SK-N-SH treated with all-trans-retinoic acid at 6 μM for 48 hours (cell line): Measurements from ENCODE around the gene ADD3.
"Not testable (repeated sequence)": the region's sequence is repeated elsewhere in the genome, so short reads cannot be mapped to it uniquely, and the experiment has no call there.

ENCODE experiments used
- ATAC-seq: fragments of 200-7000 bp; cut with Tn5 transposase; 3 replicates; pipeline ENCODE4 v1.9.1; 2020; ENCODE audit warnings: mild to moderate bottlenecking, moderate library complexity
- ARNTL ChIP-seq: fragments of 450-650 bp; formaldehyde crosslinking; IDR thresholded peaks from 2 replicates; pipeline ENCODE4 v1.5.0; 2020; ENCODE audit warnings: low read depth, mild to moderate bottlenecking, moderate library complexity, borderline replicate concordance
- BACH2 ChIP-seq: fragments of 250-450 bp; sonication (Bioruptor Pico); IDR thresholded peaks from 2 replicates; pipeline ENCODE4 v1.9.0; 2021; ENCODE audit warnings: mild to moderate bottlenecking, borderline replicate concordance
- CSDC2 ChIP-seq: fragments of 250-450 bp; sonication (Bioruptor Pico); IDR thresholded peaks from 2 replicates; pipeline ENCODE4 v1.5.0; 2020; ENCODE audit warnings: mild to moderate bottlenecking, moderate library complexity
- ESRRG ChIP-seq: fragments of 250-450 bp; sonication (Bioruptor Pico); IDR thresholded peaks from 2 replicates; pipeline ENCODE4 v1.6.1; 2021; ENCODE audit warnings: mild to moderate bottlenecking
- GLIS3 ChIP-seq: fragments of 250-450 bp; sonication (Bioruptor Pico); IDR thresholded peaks from 2 replicates; pipeline ENCODE4 v1.5.0; 2020; ENCODE audit warnings: mild to moderate bottlenecking, moderate library complexity
- ISL1 ChIP-seq: fragments of 250-450 bp; sonication (Bioruptor Pico); IDR thresholded peaks from 2 replicates; pipeline ENCODE4 v2.1.2; 2022; ENCODE audit warnings: mild to moderate bottlenecking, moderate library complexity
- OSR1 ChIP-seq: fragments of 250-450 bp; sonication (Bioruptor Pico); IDR thresholded peaks from 2 replicates; pipeline ENCODE4 v1.8.0; 2022; ENCODE audit warnings: moderate library complexity, mild to moderate bottlenecking, inconsistent platforms
- PATZ1 ChIP-seq: fragments of 250-450 bp; sonication (Bioruptor Pico); IDR thresholded peaks from 2 replicates; pipeline ENCODE4 v1.8.0; 2020; ENCODE audit warnings: mild to moderate bottlenecking, moderate library complexity, borderline replicate concordance
- POU6F1 ChIP-seq: fragments of 250-450 bp; sonication (Bioruptor Pico); IDR thresholded peaks from 2 replicates; pipeline ENCODE4 v1.8.0; 2021; ENCODE audit warnings: low read depth, mild to moderate bottlenecking, moderate library complexity, borderline replicate concordance
- PPARA ChIP-seq: fragments of 250-450 bp; sonication (Bioruptor Pico); IDR thresholded peaks from 2 replicates; pipeline ENCODE4 v1.5.0; 2020; ENCODE audit warnings: mild to moderate bottlenecking, borderline replicate concordance
- RARB ChIP-seq: fragments of 250-450 bp; sonication (Bioruptor Pico); IDR thresholded peaks from 2 replicates; pipeline ENCODE4 v1.8.0; 2021; ENCODE audit warnings: mild to moderate bottlenecking, moderate library complexity
- TCF4 ChIP-seq: fragments of 250-450 bp; sonication (Bioruptor Pico); IDR thresholded peaks from 2 replicates; pipeline ENCODE4 v1.8.0; 2021; ENCODE audit warnings: mild to moderate bottlenecking, moderate library complexity, borderline replicate concordance
- TOX ChIP-seq: fragments of 250-450 bp; sonication (Bioruptor Pico); IDR thresholded peaks from 2 replicates; pipeline ENCODE4 v1.8.0; 2021; ENCODE audit warnings: mild to moderate bottlenecking, moderate library complexity, borderline replicate concordance
- TSHZ2 ChIP-seq: fragments of 250-450 bp; sonication (Bioruptor Pico); IDR thresholded peaks from 2 replicates; pipeline ENCODE4 v1.5.0; 2020; ENCODE audit warnings: mild to moderate bottlenecking, moderate library complexity
- ZC3H10 ChIP-seq: fragments of 250-450 bp; sonication (Bioruptor Pico); IDR thresholded peaks from 2 replicates; pipeline ENCODE4 v1.5.1; 2021; ENCODE audit warnings: mild to moderate bottlenecking, moderate library complexity
- ZFP3 ChIP-seq: fragments of 250-450 bp; sonication (Bioruptor Pico); IDR thresholded peaks from 2 replicates; pipeline ENCODE4 v1.5.0; 2020; ENCODE audit warnings: mild to moderate bottlenecking, moderate library complexity
- ZFP30 ChIP-seq: fragments of 450-650 bp; formaldehyde crosslinking; IDR thresholded peaks from 2 replicates; pipeline ENCODE4 v1.5.0; 2022; ENCODE audit warnings: mild to moderate bottlenecking, moderate library complexity
- ZNF565 ChIP-seq: fragments of 450-650 bp; formaldehyde crosslinking; conservative IDR thresholded peaks from 2 replicates; pipeline ENCODE4 v1.5.0; 2020; ENCODE audit warnings: low read depth, mild to moderate bottlenecking, moderate library complexity
- ZNF70 ChIP-seq: fragments of 450-650 bp; formaldehyde crosslinking; IDR thresholded peaks from 2 replicates; pipeline ENCODE4 v1.5.0; 2020; ENCODE audit warnings: mild to moderate bottlenecking, moderate library complexity

Gene ADD3

GRCh38 chr10:110045772-110046171, 38.0 kb downstream of the ADD3 start:
- no peak for ATAC-seq
- TF ChIP-seq RARB, result no peak
- no peak for TF ChIP-seq PPARA (CRISPR knock-in tag)
- TF ChIP-seq ZFP3 (CRISPR knock-in tag), result no peak
- TF ChIP-seq ZNF70 (CRISPR knock-in tag), result no peak
- no peak for TF ChIP-seq PATZ1 (CRISPR knock-in tag)
- TF ChIP-seq OSR1 (CRISPR knock-in tag), result no peak
- TF ChIP-seq POU6F1, result no peak
- no peak for TF ChIP-seq ARNTL (CRISPR knock-in tag)
- TF ChIP-seq CSDC2 (CRISPR knock-in tag), result no peak
- TF ChIP-seq ZFP30 (CRISPR knock-in tag), result no peak
- TF ChIP-seq ESRRG (CRISPR knock-in tag), result no peak
- TF ChIP-seq TCF4 (CRISPR knock-in tag), result no peak

- not testable (repeated sequence) for ATAC-seq
Measured at GRCh38 chr10:110048145-110048544, 40.4 kb downstream of the ADD3 start.

- TF ChIP-seq ZNF565 (no peak), TOX (no peak), ESRRG (CRISPR knock-in tag) (no peak), TCF4 (CRISPR knock-in tag) (no peak), ISL1 (CRISPR knock-in tag) (no peak), POU6F1 (no peak), ZFP3 (CRISPR knock-in tag) (no peak), PPARA (CRISPR knock-in tag) (no peak)
- no peak for ATAC-seq
Measured at GRCh38 chr10:110048781-110049180, 41.0 kb downstream of the ADD3 start.

- ATAC-seq, result not testable (repeated sequence)
Measured at GRCh38 chr10:110049889-110050591, 42.3 kb downstream of the ADD3 start.

- no peak for ATAC-seq
- TF ChIP-seq ESRRG (CRISPR knock-in tag) (no peak), BACH2 (no peak), PATZ1 (CRISPR knock-in tag) (no peak), RARB (no peak), CSDC2 (CRISPR knock-in tag) (no peak), POU6F1 (no peak), TOX (no peak), ZC3H10 (CRISPR knock-in tag) (no peak), TSHZ2 (CRISPR knock-in tag) (no peak), ZNF565 (no peak), PPARA (CRISPR knock-in tag) (no peak), GLIS3 (no peak), ARNTL (CRISPR knock-in tag) (no peak), ISL1 (CRISPR knock-in tag) (no peak)
Measured at GRCh38 chr10:110051487-110051886, 43.7 kb downstream of the ADD3 start.
